ENCODE data around the gene PAK1. TPM values are rescaled to one million over a fixed set of nuclear protein-coding genes. Genes with fewer than 3 reads are reported as not detected.

The PAK1 gene
- total and polyA plus RNA-seq, 9 of the 15 experiments (the other 6 are each of a cell fraction or from before 2014, with no cell fraction given), result 0.52 to 11.7 (median 1.9) TPM

DNA sequence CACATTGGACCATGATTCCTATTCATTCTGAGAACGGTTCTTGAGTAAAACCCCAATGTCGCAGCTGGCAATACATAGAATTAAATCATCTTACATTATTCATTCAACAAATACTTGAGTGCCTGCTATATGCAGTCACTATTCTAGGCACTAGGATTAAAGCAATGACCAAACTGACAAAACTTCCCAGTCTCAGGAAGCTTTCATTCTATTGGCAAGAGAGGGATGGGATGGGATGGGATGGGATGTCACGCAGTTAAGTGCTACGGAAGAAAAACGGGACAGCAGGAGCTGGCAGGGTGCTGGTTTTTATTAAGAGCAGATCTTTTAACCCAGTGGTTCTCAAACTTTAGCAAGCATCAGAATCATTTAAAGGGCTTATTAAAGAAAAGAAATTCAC lies 2.9 kb downstream of the PAK1 start:
- FAIRE-seq, result no peak
- Histone ChIP-seq H3K4me3 (no peak overlapping the region), H2AFZ (ENCODE audit: low read depth, low read length) (no peak overlapping the region), H3K36me3 (ENCODE audit: control insufficient read depth, insufficient read depth, low read length) (no peaks in the 10 kb centered on the region), H3K4me2 (ENCODE audit: insufficient read depth, low read length) (no peak overlapping the region), H3K9me1 (ENCODE audit: control insufficient read depth, insufficient read depth, low read length) (no peaks in the 10 kb centered on the region), H3K27me3 (ENCODE audit: control insufficient read depth in 2 of 2, insufficient read depth in 2 of 2, low read length in 2 of 2) (peaks cover 0 to 6% of the 10 kb centered on the region in 2 experiments; a peak in 3 of 5 replicates), H3K4me1 (replicated peaks in 1 of 2; ENCODE audit: control insufficient read depth in 2 of 2, insufficient read depth in 2 of 2, low read length in 2 of 2) (peaks cover 0 to 14% of the 10 kb centered on the region in 2 experiments; a peak in 1 of 5 replicates), H4K20me1 (replicated peaks; ENCODE audit: control insufficient read depth, insufficient read depth, low read length) (no peaks in the 10 kb centered on the region), H3K9ac (ENCODE audit: insufficient read depth in 1 of 2, low read depth in 2 of 2, low read length in 2 of 2) (no peak overlapping the region), H3K9me3 (replicated peaks; ENCODE audit: control insufficient read depth, insufficient read depth, low read depth, low read length) (no peaks in the 10 kb centered on the region), H3K79me2 (ENCODE audit: control insufficient read depth, insufficient read depth, low read length) (no peaks in the 10 kb centered on the region), H3K27ac (ENCODE audit: extremely low read depth, low read depth, low read length) (no peak overlapping the region)
- no peak for DNase-seq (ENCODE audit: extremely low read depth in 1 of 4, low spot score in 3 of 4)
- BruUV-seq (replicated peaks), result no TSS peak
- 1% methylated on average over 5 of the region's 5 CpGs for WGBS (ENCODE audit: insufficient coverage, low coverage, missing lambda C conversion rate)
- intact Hi-C loops (cut with micrococcal nuclease) (loop anchor here (5.0 kb wide), 1 partner anchor 76 kb away; no protein-coding TSS in a partner anchor), in situ Hi-C loops (cut with MboI) (no loop called here)
- TF ChIP-seq STAT5A (IDR thresholded peaks at IDR 0.05; ENCODE audit: borderline replicate concordance, low read length), result no peak
- no peak for TF ChIP-seq MAFK (IDR thresholded peaks at IDR 0.05; ENCODE audit: low read length)
- TF ChIP-seq CSDE1 (IDR thresholded peaks at IDR 0.05), result no peak
- no peak for TF ChIP-seq RBM17 (IDR thresholded peaks at IDR 0.05; ENCODE audit: borderline replicate concordance, low read depth, low read length)
- no peak for TF ChIP-seq NCOR1 (IDR thresholded peaks at IDR 0.05)
- TF ChIP-seq, protein P1, sequence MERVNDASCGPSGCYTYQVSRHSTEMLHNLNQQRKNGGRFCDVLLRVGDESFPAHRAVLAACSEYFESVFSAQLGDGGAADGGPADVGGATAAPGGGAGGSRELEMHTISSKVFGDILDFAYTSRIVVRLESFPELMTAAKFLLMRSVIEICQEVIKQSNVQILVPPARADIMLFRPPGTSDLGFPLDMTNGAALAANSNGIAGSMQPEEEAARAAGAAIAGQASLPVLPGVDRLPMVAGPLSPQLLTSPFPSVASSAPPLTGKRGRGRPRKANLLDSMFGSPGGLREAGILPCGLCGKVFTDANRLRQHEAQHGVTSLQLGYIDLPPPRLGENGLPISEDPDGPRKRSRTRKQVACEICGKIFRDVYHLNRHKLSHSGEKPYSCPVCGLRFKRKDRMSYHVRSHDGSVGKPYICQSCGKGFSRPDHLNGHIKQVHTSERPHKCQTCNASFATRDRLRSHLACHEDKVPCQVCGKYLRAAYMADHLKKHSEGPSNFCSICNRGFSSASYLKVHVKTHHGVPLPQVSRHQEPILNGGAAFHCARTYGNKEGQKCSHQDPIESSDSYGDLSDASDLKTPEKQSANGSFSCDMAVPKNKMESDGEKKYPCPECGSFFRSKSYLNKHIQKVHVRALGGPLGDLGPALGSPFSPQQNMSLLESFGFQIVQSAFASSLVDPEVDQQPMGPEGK (CRISPR knock-in tag; IDR thresholded peaks at IDR 0.05; ENCODE audit: borderline replicate concordance), result no peak
- TF ChIP-seq BCL6 (CRISPR knock-in tag; IDR thresholded peaks at IDR 0.05), result no peak
- TF ChIP-seq CREB1 (IDR thresholded peaks at IDR 0.05), result no peak
- no peak for TF ChIP-seq CREB1 (CRISPR knock-in tag; IDR thresholded peaks at IDR 0.05)
- no peak for TF ChIP-seq SMARCC2 (IDR thresholded peaks at IDR 0.05; ENCODE audit: low read depth)
- no peak for ATAC-seq
- ChIA-PET POLR2A (interaction anchor here (0.6 to 1.4 kb wide), 5 partner anchors 15 to 1292 kb away, joined by 3 to 5 read pairs (median 3); no protein-coding TSS in a partner anchor), CTCF (ENCODE audit: low intra/inter-chr PET ratio) (no interaction called here)
